HG03558 (cell line): Measurements from ENCODE around the gene ZNF292.
"Not testable (repeated sequence)": the region's sequence is repeated elsewhere in the genome, so short reads cannot be mapped to it uniquely, and the experiment has no call there.

Experiments
- ATAC-seq: cut with Tn5 transposase; IDR thresholded peaks from one replicate; pipeline ENCODE4 v1.9.1; 2021; ENCODE audit warnings: moderate number of reproducible peaks; ENCODE audit not compliant: unreplicated experiment; ENCODE audit errors: extremely low read depth

Gene ZNF292

GRCh38 chr6:87209812-87210211 is 54.4 kb downstream of the ZNF292 start:
- ATAC-seq: no peak

GRCh38 chr6:87210979-87211378 is 55.6 kb downstream of the ZNF292 start:
- peak; percentile 98 for ATAC-seq

GRCh38 chr6:87212596-87212995 is 57.2 kb downstream of the ZNF292 start:
- ATAC-seq: no peak

GRCh38 chr6:87213364-87213763 is 58.0 kb downstream of the ZNF292 start:
- ATAC-seq: no peak

- no peak for ATAC-seq
These were observed 59.5 kb downstream of the ZNF292 start for GRCh38 chr6:87214831-87215230.

- no peak for ATAC-seq
These were observed 65.6 kb downstream of the ZNF292 start for GRCh38 chr6:87220997-87221396.

GRCh38 chr6:87222676-87223075 is 67.3 kb downstream of the ZNF292 start:
- ATAC-seq: no peak

GRCh38 chr6:87224971-87225370 is 69.6 kb downstream of the ZNF292 start:
- no peak for ATAC-seq

GRCh38 chr6:87225511-87225910 is 70.1 kb downstream of the ZNF292 start:
- no peak for ATAC-seq

- ATAC-seq: no peak
These were observed 70.6 kb downstream of the ZNF292 start for GRCh38 chr6:87225937-87226336.

GRCh38 chr6:87230801-87231200 is 75.4 kb downstream of the ZNF292 start:
- ATAC-seq: no peak

- ATAC-seq: no peak
These were observed 82.4 kb downstream of the ZNF292 start for GRCh38 chr6:87237804-87238203.

- ATAC-seq: not testable (repeated sequence)
These were observed 83.8 kb downstream of the ZNF292 start for GRCh38 chr6:87239098-87239635.

- no peak for ATAC-seq
These were observed 85.9 kb downstream of the ZNF292 start for GRCh38 chr6:87241304-87241703.

- ATAC-seq: no peak
These were observed 86.9 kb downstream of the ZNF292 start for GRCh38 chr6:87242311-87242710.

GRCh38 chr6:87243812-87244211 is 88.4 kb downstream of the ZNF292 start:
- no peak for ATAC-seq

- ATAC-seq: no peak
These were observed 89.0 kb downstream of the ZNF292 start for GRCh38 chr6:87244380-87244779.

GRCh38 chr6:87250019-87250418 is 94.7 kb downstream of the ZNF292 start:
- no peak for ATAC-seq

GRCh38 chr6:87251225-87251624 is 95.9 kb downstream of the ZNF292 start:
- no peak for ATAC-seq

GRCh38 chr6:87251725-87252124 is 96.4 kb downstream of the ZNF292 start:
- ATAC-seq: no peak

GRCh38 chr6:87257046-87257445 is 101.7 kb downstream of the ZNF292 start:
- no peak for ATAC-seq

GRCh38 chr6:87257565-87257964 is 102.2 kb downstream of the ZNF292 start:
- ATAC-seq: no peak

GRCh38 chr6:87257975-87258374 is 102.6 kb downstream of the ZNF292 start:
- ATAC-seq: no peak
